Stimulated activated CD8-positive, alpha-beta memory T cell treated with anti-CD3 and anti-CD28 coated beads, Interleukin-15, amount 100 ng/mL, for 1 hour (primary cell): ENCODE results near the gene RNASEH2A.

Experiments
- DNase-seq: peaks from one replicate; pipeline ENCODE4 v3.0.0-alpha.2; 2020; ENCODE audit warnings: low read depth

Gene RNASEH2A

GRCh38 chr19:12806242-12807081 lies at the start of gene RNASEH2A:
Gene RNASEH2A, plus strand, starts transcription at chr19:12806584. Its CDS starts 90 bp downstream, at chr19:12806674.
- peak; percentile 64 for DNase-seq

GRCh38 chr19:12757544-12758274 lies 48.7 kb upstream of the RNASEH2A start:
- peak; percentile 19 for DNase-seq

- no peak for DNase-seq
Observed at GRCh38 chr19:12759686-12760085, 46.7 kb upstream of the RNASEH2A start.

- no peak for DNase-seq
Observed at GRCh38 chr19:12763100-12763499, 43.3 kb upstream of the RNASEH2A start.

- DNase-seq = no peak
Observed at GRCh38 chr19:12764698-12765097, 41.7 kb upstream of the RNASEH2A start.

GRCh38 chr19:12766051-12766521 lies 40.3 kb upstream of the RNASEH2A start:
- peak; percentile 57 for DNase-seq

- no peak for DNase-seq
Observed at GRCh38 chr19:12767150-12767549, 39.2 kb upstream of the RNASEH2A start.

- no peak for DNase-seq
Observed at GRCh38 chr19:12767666-12768065, 38.7 kb upstream of the RNASEH2A start.

GRCh38 chr19:12769689-12770088 lies 36.7 kb upstream of the RNASEH2A start:
- no peak for DNase-seq

- no peak for DNase-seq
Observed at GRCh38 chr19:12770922-12771321, 35.5 kb upstream of the RNASEH2A start.

- no peak for DNase-seq
Observed at GRCh38 chr19:12772323-12772722, 34.1 kb upstream of the RNASEH2A start.

GRCh38 chr19:12773571-12773970 lies 32.8 kb upstream of the RNASEH2A start:
- DNase-seq = no peak

GRCh38 chr19:12774588-12775555 lies 31.5 kb upstream of the RNASEH2A start, which contains the start of gene HOOK2:
Gene HOOK2, minus strand, starts transcription at chr19:12775552. Its CDS starts 103 bp downstream, at chr19:12775449.
- DNase-seq = no peak

- peak; percentile 60 for DNase-seq
Observed at GRCh38 chr19:12777217-12778016, 29.0 kb upstream of the RNASEH2A start.

- no peak for DNase-seq
Observed at GRCh38 chr19:12778017-12778904, 28.1 kb upstream of the RNASEH2A start.

GRCh38 chr19:12778905-12779161 lies 27.6 kb upstream of the RNASEH2A start:
- DNase-seq = no peak

- no peak for DNase-seq
Observed at GRCh38 chr19:12779162-12779993, 27.0 kb upstream of the RNASEH2A start.

GRCh38 chr19:12782174-12782423 lies 24.3 kb upstream of the RNASEH2A start:
- no peak for DNase-seq
